ENCODE results near the gene PSMD1.

DNA sequence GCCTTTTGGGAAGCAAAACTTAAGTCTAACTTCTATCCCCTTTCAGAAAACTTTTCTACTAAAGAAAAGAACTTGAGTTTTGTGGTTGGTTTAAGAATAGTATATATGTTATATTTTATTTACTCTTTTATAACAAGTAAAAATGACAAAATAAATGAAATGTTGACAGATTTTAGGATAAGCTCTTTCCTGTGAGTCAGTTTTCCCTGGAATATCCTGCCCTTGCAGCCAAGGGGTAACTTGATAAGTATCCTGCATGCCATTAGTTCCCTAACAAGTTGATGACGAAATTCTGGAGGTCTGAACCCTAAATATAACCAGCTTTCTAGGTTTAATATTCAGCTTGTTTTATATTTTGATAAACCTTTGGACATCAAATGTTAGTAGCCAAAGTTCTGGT is 75.5 kb downstream of the PSMD1 start:
- TF ChIP-seq EZH2 (IDR thresholded peaks at IDR 0.05) = no peak
- TF ChIP-seq, protein P1, sequence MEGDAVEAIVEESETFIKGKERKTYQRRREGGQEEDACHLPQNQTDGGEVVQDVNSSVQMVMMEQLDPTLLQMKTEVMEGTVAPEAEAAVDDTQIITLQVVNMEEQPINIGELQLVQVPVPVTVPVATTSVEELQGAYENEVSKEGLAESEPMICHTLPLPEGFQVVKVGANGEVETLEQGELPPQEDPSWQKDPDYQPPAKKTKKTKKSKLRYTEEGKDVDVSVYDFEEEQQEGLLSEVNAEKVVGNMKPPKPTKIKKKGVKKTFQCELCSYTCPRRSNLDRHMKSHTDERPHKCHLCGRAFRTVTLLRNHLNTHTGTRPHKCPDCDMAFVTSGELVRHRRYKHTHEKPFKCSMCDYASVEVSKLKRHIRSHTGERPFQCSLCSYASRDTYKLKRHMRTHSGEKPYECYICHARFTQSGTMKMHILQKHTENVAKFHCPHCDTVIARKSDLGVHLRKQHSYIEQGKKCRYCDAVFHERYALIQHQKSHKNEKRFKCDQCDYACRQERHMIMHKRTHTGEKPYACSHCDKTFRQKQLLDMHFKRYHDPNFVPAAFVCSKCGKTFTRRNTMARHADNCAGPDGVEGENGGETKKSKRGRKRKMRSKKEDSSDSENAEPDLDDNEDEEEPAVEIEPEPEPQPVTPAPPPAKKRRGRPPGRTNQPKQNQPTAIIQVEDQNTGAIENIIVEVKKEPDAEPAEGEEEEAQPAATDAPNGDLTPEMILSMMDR (IDR thresholded peaks at IDR 0.05) = no peak

All from neural progenitor cell (in vitro differentiated cells).